Lower lobe of right lung (tissue), 2 donors: ENCODE data around the gene CTBP1. TPM values are rescaled to one million over a fixed set of nuclear protein-coding genes. Genes with fewer than 3 reads are reported as not detected.

Experiments
- ATAC-seq, 2 donors: fragments of 200-7000 bp; cut with Tn5 transposase; one replicate each; pipeline ENCODE4 v1.9.1; 2020 to 2022; ENCODE audit warnings: mild to moderate bottlenecking in 2 of 2, moderate library complexity in 2 of 2
- DNase-seq: peaks from one replicate; pipeline ENCODE4 v3.0.0-alpha.2; 2020
- H3K27ac ChIP-seq: fragments of 200-600 bp; one replicate; pipeline ENCODE4 v1.8.0; 2022
- H3K27me3 ChIP-seq: fragments of 200-600 bp; one replicate; pipeline ENCODE4 v1.8.0; 2022; ENCODE audit warnings: low read depth
- H3K36me3 ChIP-seq: fragments of 200-600 bp; one replicate; pipeline ENCODE4 v1.8.0; 2022; ENCODE audit warnings: mild to moderate bottlenecking
- H3K4me1 ChIP-seq: fragments of 200-600 bp; one replicate; pipeline ENCODE4 v1.8.0; 2022
- H3K4me3 ChIP-seq: fragments of 200-600 bp; one replicate; pipeline ENCODE4 v1.8.0; 2022; ENCODE audit warnings: mild to moderate bottlenecking
- H3K9me3 ChIP-seq: fragments of 200-600 bp; one replicate; pipeline ENCODE4 v1.8.0; 2022
- intact Hi-C: fragments of 100-400 bp; cut with DNase I; formaldehyde crosslinking; loops from one replicate; pipeline ENCODE4 v1.11.0; 2022
- long read RNA-seq: library from polyadenylated mRNA; unstranded; transcript quantifications from one replicate; pipeline ENCODE4 v2.0.0, GENCODE V29; 2021
- total RNA-seq: library from RNA; stranded (reverse); fragmentation: NEBNext Ultra II Directional; extraction: Animal tissue kit (Norgen Biotek cat#: 25700); gene quantifications from one replicate; pipeline ENCODE4 v1.2.1, GENCODE V29; 2021
- TF ChIP-seq, protein P1 (sequence below): fragments of 200-600 bp; IDR thresholded peaks from one replicate; pipeline ENCODE4 v1.8.0; 2022; ENCODE audit warnings: antibody characterized with exemption, mild to moderate bottlenecking
- donor health status: DM: no; HTN: yes; CAD: no; lungs with severe emphysema.

Gene CTBP1
- 165 TPM for total RNA-seq
- long read RNA-seq, transcript CTBP1-203 (10 exons, 2,467 nt), result major isoform, 175 of 518 reads
- long read RNA-seq, transcript CTBP1-202 (3 exons, 547 nt), result minor isoform, 5 of 518 reads
- long read RNA-seq, transcript CTBP1-215 (2 exons, 648 nt), result minor isoform, 5 of 518 reads
- long read RNA-seq, transcript CTBP1-201 (9 exons, 2,297 nt), result minor isoform, 55 of 518 reads
- long read RNA-seq, partial matches to known transcripts, result 62 of 518 reads
- long read RNA-seq, other reads (novel, unspliced or antisense), result 215 of 518 reads

DNA sequence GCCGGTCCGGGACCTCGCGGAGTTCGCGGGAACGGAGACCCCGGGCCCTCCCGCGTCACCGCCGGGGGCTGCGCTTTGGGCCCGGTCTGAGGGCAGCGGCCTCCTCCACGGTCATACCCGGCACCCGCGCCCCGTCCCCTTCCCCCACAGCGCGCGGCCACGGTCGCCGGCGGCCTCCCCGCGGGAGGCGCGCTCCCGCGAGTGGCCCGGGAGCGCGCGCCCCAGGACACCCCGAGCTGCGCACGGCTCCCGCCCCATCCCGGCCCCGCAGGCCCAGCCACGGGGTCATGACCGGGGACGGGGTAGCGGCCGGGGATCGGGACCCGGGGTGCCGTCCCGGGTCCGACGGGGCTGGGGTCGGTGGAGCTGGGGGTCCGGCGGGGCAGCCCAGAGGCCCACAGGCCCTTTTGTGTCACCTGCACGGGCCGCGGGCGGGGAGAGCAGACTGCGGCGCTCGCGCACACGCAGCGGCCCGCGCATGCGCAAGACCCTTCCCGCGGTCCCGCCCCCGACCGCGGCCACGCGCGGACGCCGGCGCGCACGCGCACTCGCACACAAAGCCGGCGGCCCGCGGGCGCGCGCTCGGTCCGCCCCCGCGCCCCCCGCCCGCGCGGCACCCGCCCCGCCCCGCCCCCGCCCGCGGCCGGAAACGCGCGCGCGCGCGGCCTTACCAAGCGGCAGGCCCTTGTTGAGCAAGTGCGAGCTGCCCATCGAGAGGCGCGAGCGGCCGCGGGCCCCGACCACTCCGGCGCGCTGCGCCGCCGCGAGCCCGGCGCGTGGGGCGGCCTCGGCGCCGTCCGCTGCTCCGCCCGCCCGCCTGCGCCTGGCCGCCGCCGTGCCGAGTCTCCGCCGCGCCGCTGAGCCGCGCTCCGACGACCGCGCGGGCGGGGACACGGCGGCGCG lies at the start of gene CTBP1:
Gene CTBP1, minus strand, starts transcription at position 886 of the 903 bp plus-strand sequence. CDS start 7,799 bp downstream, outside the sequence.
- Histone ChIP-seq H3K27ac (peak within 1 kb of the TSS; percentile 98), H3K36me3 (peaks cover 5% of the 10 kb centered on the region), H3K27me3 (no peaks in the 10 kb centered on the region), H3K4me1 (peaks cover 67% of the 10 kb centered on the region), H3K4me3 (peak within 1 kb of the TSS; percentile 95), H3K9me3 (no peaks in the 10 kb centered on the region)
- intact Hi-C loops, result no loop called here
- peak; percentile 85 for DNase-seq
- TF ChIP-seq, protein P1, sequence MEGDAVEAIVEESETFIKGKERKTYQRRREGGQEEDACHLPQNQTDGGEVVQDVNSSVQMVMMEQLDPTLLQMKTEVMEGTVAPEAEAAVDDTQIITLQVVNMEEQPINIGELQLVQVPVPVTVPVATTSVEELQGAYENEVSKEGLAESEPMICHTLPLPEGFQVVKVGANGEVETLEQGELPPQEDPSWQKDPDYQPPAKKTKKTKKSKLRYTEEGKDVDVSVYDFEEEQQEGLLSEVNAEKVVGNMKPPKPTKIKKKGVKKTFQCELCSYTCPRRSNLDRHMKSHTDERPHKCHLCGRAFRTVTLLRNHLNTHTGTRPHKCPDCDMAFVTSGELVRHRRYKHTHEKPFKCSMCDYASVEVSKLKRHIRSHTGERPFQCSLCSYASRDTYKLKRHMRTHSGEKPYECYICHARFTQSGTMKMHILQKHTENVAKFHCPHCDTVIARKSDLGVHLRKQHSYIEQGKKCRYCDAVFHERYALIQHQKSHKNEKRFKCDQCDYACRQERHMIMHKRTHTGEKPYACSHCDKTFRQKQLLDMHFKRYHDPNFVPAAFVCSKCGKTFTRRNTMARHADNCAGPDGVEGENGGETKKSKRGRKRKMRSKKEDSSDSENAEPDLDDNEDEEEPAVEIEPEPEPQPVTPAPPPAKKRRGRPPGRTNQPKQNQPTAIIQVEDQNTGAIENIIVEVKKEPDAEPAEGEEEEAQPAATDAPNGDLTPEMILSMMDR, result no peak
- peak; percentile 81 to 88 for ATAC-seq

DNA sequence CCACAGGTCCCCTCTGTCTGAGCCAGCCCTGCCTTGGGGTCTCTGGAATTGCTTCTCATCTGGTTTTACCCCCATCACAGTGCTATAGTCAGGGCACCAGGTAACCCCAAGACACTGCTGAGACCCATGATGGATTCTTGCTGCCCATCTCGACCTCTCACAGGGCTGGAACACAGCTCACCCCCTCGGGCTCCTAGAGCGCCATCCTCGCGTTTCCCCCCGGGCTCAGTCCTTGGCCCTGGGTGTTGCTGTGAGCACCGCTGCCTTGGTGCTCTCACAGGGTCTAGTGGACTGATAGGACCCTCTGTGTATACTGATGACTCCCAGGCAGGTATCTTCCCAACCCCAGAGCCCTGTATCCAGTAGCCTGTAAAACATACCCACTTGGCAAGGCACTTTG lies 49.5 kb upstream of the CTBP1 start:
- Histone ChIP-seq H3K9me3 (no peaks in the 10 kb centered on the region), H3K27ac (no peak overlapping the region), H3K36me3 (peaks cover 46% of the 10 kb centered on the region), H3K4me3 (no peak overlapping the region), H3K27me3 (no peaks in the 10 kb centered on the region), H3K4me1 (peaks cover 24% of the 10 kb centered on the region)
- intact Hi-C loops, result no loop called here
- TF ChIP-seq, protein P1, result no peak
- ATAC-seq (no peak), DNase-seq (peak; percentile 20)

DNA sequence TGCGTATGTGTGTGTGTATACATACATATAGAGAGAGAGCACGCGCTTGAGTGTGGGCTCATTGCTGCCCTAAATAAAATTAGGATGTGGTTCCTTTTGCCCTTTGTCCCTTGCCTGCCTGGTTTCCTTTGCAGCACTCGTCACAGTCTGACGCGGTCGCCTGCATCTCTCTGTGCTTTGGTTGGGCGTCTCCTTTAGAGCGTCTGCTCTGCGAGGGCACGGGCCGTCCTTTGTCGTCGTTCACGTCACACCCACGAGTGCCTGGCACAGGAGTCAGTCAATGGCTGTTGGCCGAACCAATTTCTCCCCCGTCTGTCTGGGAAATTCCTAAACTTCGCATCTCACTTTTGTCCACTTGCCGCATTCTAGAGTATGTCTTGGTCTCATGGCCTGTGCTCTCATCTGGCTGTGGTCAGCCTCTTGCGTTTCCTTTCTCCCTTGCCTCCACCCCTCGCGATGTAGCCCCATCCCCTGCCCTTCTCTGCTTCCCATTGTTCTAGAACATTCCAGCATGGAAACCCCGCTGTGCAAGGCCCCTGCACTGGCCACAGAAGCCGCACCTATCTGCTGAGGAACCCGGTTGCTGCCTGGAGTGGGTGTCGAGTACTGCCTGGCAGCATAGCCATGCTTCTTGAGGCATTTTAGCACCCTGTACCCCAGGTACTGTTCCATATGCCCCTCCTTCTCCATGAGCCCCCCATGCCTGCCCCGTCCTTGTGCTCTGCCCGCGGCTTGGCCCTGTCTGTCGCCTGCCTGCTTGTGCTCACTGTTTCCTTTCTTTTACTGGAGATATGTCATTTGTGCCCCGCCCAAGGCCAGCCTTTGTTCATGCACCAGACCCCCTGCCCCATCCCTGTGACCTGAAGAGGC lies 48.8 kb upstream of the CTBP1 start:
- ATAC-seq, result no peak
- Histone ChIP-seq H3K4me1 (peaks cover 24% of the 10 kb centered on the region), H3K9me3 (no peaks in the 10 kb centered on the region), H3K27me3 (no peaks in the 10 kb centered on the region), H3K36me3 (peaks cover 46% of the 10 kb centered on the region), H3K27ac (no peak overlapping the region), H3K4me3 (no peak overlapping the region)
- TF ChIP-seq, protein P1, result no peak
- DNase-seq, result no peak
- intact Hi-C loops, result no loop called here

DNA sequence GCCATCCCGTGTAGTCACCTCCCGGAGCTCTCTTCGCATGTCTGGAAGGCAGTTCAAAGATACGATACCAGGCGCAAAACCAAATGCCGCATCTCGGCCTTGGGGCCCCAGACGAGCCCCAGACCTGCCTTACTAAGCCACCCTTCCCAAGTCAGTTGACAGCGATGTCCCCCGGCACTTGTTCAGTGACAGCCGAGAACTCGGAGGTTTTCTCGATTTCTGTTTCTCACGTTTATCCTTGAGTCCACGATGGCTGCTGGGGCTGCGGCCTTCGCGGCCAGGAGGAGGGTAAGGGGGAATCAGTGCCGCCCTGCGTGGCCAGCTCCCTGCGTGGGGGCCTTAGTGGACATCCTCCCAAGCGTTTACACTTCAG lies 48.1 kb upstream of the CTBP1 start:
- intact Hi-C loops, result no loop called here
- Histone ChIP-seq H3K9me3 (no peaks in the 10 kb centered on the region), H3K4me3 (no peak overlapping the region), H3K27me3 (no peaks in the 10 kb centered on the region), H3K27ac (no peak overlapping the region), H3K36me3 (peaks cover 46% of the 10 kb centered on the region), H3K4me1 (peaks cover 30% of the 10 kb centered on the region)
- DNase-seq (no peak), ATAC-seq (no peak)
- TF ChIP-seq, protein P1, result no peak

DNA sequence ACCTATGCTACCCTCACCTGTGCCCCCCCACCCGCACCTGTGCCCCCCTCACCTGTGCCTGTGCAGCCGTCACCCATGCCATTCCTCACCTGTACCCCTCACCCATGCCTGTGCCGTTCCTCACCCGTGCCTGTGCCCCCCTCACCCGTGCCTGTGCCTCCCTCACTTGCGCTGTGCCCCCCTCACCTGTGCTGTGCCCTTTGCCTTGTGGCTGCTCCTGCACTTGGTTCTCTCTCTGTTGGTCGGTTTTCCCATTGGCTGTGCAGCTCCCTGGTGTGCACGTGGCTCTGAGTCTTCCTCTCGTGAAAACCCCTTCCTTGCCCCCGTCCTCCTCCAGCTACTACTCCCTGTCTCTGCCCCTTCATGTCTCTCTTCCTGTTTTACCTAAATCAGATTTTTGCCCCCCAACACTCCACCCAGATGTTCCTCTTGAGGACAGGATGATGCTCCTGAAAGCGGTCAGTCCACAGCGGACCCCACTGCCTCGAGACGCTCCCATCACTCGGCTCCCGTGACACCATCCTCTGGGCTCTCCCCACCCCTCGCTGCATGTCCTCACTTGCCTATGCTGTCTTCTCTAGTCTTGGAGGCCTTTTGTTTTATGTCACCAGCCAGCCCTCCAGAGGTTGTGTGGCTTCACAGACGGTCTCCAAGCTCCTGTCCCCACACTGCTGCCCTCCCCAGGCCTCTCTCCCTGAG lies 47.5 kb upstream of the CTBP1 start:
- no peaks in the 10 kb centered on the region for H3K27me3 ChIP-seq
- ATAC-seq, result no peak
- TF ChIP-seq, protein P1, result no peak
- intact Hi-C loops, result no loop called here
- no peaks in the 10 kb centered on the region for H3K9me3 ChIP-seq
- no peak overlapping the region for H3K4me3 ChIP-seq
- H3K27ac ChIP-seq, result no peak overlapping the region
- peaks cover 46% of the 10 kb centered on the region for H3K36me3 ChIP-seq
- H3K4me1 ChIP-seq, result peaks cover 35% of the 10 kb centered on the region
- DNase-seq, result no peak
